H1 (cell line): ENCODE results near the gene CCDC78. TPM values are rescaled to one million over a fixed set of nuclear protein-coding genes. Genes with fewer than 3 reads are reported as not detected.
"Not testable (repeated sequence)": the region's sequence is repeated elsewhere in the genome, so short reads cannot be mapped to it uniquely, and the experiment has no call there.

ENCODE experiments used
- CTCF ChIA-PET: fragments of 300-600 bp; sonication (Branson Sonifier 250); formaldehyde crosslinking; loops from one replicate; lab custom pipeline; 2021; ENCODE audit not compliant: partially characterized antibody; lab: Charles Lee
- POLR2A ChIA-PET: fragments of 300-600 bp; sonication (Branson Sonifier 250); formaldehyde crosslinking; loops from one replicate; lab custom pipeline; 2021; ENCODE audit warnings: inconsistent platforms; ENCODE audit not compliant: partially characterized antibody; lab: Charles Lee
- DNase-seq, 2 experiments: peaks; one replicate each; pipeline versions ENCODE4 v3.0.0 to v3.0.0-alpha.2; 2010 to 2022; ENCODE audit warnings: low spot score in 2 of 2, low read depth in 1 of 2, mixed read lengths in 1 of 2
- FAIRE-seq: peaks from 2 replicates; lab custom pipeline; 2011; peaks lifted over from hg19 to GRCh38; lab: Jason Lieb, UNC
- H2AFZ ChIP-seq: 2 replicates; pipeline ENCODE4 v1.8.1; 2012; ENCODE audit warnings: low read length, inconsistent platforms
- H2AK5ac ChIP-seq: 2 replicates; pipeline ENCODE4 v1.6.1; 2013; ENCODE audit warnings: low read depth, low read length
- H2BK120ac ChIP-seq: replicated peaks from 2 replicates; pipeline ENCODE3; 2013; ENCODE audit warnings: low read depth, low read length, inconsistent platforms
- H2BK12ac ChIP-seq: 2 replicates; pipeline ENCODE4 v1.6.1; 2013; ENCODE audit warnings: low read depth, low read length
- H2BK15ac ChIP-seq: 2 replicates; pipeline ENCODE4 v1.6.1; 2013; ENCODE audit warnings: low read length
- H2BK20ac ChIP-seq: 2 replicates; pipeline ENCODE4 v1.6.1; 2013; ENCODE audit warnings: low read length
- H2BK5ac ChIP-seq: 2 replicates; pipeline ENCODE4 v1.6.1; 2013; ENCODE audit warnings: low read depth, low read length
- H3K14ac ChIP-seq: 2 replicates; pipeline ENCODE4 v1.6.1; 2013; ENCODE audit warnings: inconsistent platforms; ENCODE audit not compliant: insufficient read length
- H3K18ac ChIP-seq: 2 replicates; pipeline ENCODE4 v1.6.1; 2013; ENCODE audit warnings: low read length; ENCODE audit errors: extremely low read depth
- H3K23ac ChIP-seq: 2 replicates; pipeline ENCODE4 v1.6.1; 2013; ENCODE audit warnings: inconsistent platforms; ENCODE audit not compliant: insufficient read length
- H3K23me2 ChIP-seq: 2 replicates; pipeline ENCODE4 v1.6.1; 2013; ENCODE audit warnings: low read depth, low read length
- H3K27ac ChIP-seq: 2 replicates; pipeline ENCODE4 v1.6.1; 2011; ENCODE audit warnings: low read depth, low read length, inconsistent platforms
- H3K27me3 ChIP-seq, 4 experiments: replicated peaks in 1 of 4; 1 replicate in 1 of 4; 2 replicates in 3 of 4; pipeline versions ENCODE4 v1.6.1 to v1.8.1; 2011 to 2013; ENCODE audit warnings: low read length in 3 of 4, mild to moderate bottlenecking in 3 of 4, inconsistent platforms in 2 of 4, mixed read lengths in 2 of 4, moderate library complexity in 1 of 4; ENCODE audit not compliant: control insufficient read depth in 3 of 4, insufficient read depth in 3 of 4; ENCODE audit errors: extremely low read depth in 1 of 4
- H3K36me3 ChIP-seq, 4 experiments: 2 replicates each; pipeline versions ENCODE4 v1.6.1 to v1.8.1; 2011 to 2013; ENCODE audit warnings: mild to moderate bottlenecking in 4 of 4, low read length in 3 of 4, moderate library complexity in 2 of 4, control low read depth in 1 of 4, inconsistent platforms in 1 of 4; ENCODE audit not compliant: insufficient read depth in 4 of 4, control insufficient read depth in 2 of 4
- H3K4ac ChIP-seq: replicated peaks from 2 replicates; pipeline ENCODE3; 2013; ENCODE audit warnings: low read length, low read depth, mixed read lengths, inconsistent platforms; ENCODE audit not compliant: insufficient read length
- H3K4me1 ChIP-seq, 4 experiments: replicated peaks in 1 of 4; 1 replicate in 1 of 4; 2 replicates in 3 of 4; pipeline versions ENCODE4 v1.6.1 to v1.8.1; 2011 to 2013; ENCODE audit warnings: low read length in 3 of 4, inconsistent platforms in 2 of 4, mixed read lengths in 1 of 4; ENCODE audit not compliant: insufficient read depth in 4 of 4, control insufficient read depth in 3 of 4
- H3K4me2 ChIP-seq, 2 experiments: 2 replicates each; pipeline versions ENCODE4 v1.6.1 to v1.8.1; 2011 to 2013; ENCODE audit warnings: low read depth in 2 of 2, low read length in 2 of 2, control low read depth in 1 of 2, inconsistent platforms in 1 of 2, mild to moderate bottlenecking in 1 of 2; ENCODE audit not compliant: insufficient read depth in 1 of 2
- H3K4me3 ChIP-seq, 4 experiments: fragments of 200-600, 300-600 bp in 1 of 4; sonication (generic), shearing (Covaris generic), sonication (Bioruptor Twin) in 1 of 4; 2 replicates each; pipeline versions ENCODE4 v1.5.1 to v1.8.1; 2011 to 2016; ENCODE audit warnings: low read length in 4 of 4, low read depth in 3 of 4, control low read depth in 2 of 4, inconsistent platforms in 2 of 4, mild to moderate bottlenecking in 2 of 4, mixed read lengths in 1 of 4, moderate library complexity in 1 of 4; ENCODE audit not compliant: insufficient read depth in 2 of 4; ENCODE audit errors: extremely low read depth in 1 of 4
- H3K56ac ChIP-seq: replicated peaks from 2 replicates; pipeline ENCODE3; 2013; ENCODE audit warnings: low read depth, mild to moderate bottlenecking, mixed read lengths, low read length, inconsistent platforms; ENCODE audit not compliant: insufficient read length
- H3K79me1 ChIP-seq: 2 replicates; pipeline ENCODE4 v1.6.1; 2013; ENCODE audit warnings: low read depth, low read length, control low read depth
- H3K79me2 ChIP-seq, 2 experiments: 2 replicates each; pipeline versions ENCODE4 v1.6.1 to v1.8.1; 2012 to 2013; ENCODE audit warnings: low read length in 2 of 2, mild to moderate bottlenecking in 2 of 2, inconsistent platforms in 1 of 2; ENCODE audit not compliant: insufficient read depth in 2 of 2, control insufficient read depth in 1 of 2
- H3K9ac ChIP-seq, 4 experiments: replicated peaks in 1 of 4; 1 replicate in 1 of 4; 2 replicates in 3 of 4; pipeline versions ENCODE4 v1.6.1 to v1.8.1; 2011 to 2013; ENCODE audit warnings: low read depth in 3 of 4, low read length in 3 of 4, control low read depth in 2 of 4, mild to moderate bottlenecking in 2 of 4, moderate library complexity in 2 of 4, inconsistent platforms in 1 of 4; ENCODE audit errors: extremely low read depth in 1 of 4
- H3K9me3 ChIP-seq, 2 experiments: 2 replicates each; pipeline versions ENCODE4 v1.6.1 to v1.8.1; 2012 to 2013; ENCODE audit warnings: mild to moderate bottlenecking in 2 of 2, moderate library complexity in 2 of 2, control low read depth in 1 of 2, inconsistent platforms in 1 of 2, low read depth in 1 of 2, low read length in 1 of 2, mixed read lengths in 1 of 2; ENCODE audit not compliant: insufficient read depth in 2 of 2
- H4K20me1 ChIP-seq, 2 experiments: replicated peaks in 1 of 2; 2 replicates each; pipeline versions ENCODE3 to v1.8.1; 2011 to 2013; ENCODE audit warnings: inconsistent platforms in 2 of 2, low read length in 2 of 2, mild to moderate bottlenecking in 1 of 2; ENCODE audit not compliant: insufficient read depth in 2 of 2, control insufficient read depth in 1 of 2
- H4K5ac ChIP-seq: 2 replicates; pipeline ENCODE4 v1.6.1; 2013; ENCODE audit warnings: low read length, low read depth, mixed read lengths, inconsistent platforms; ENCODE audit not compliant: insufficient read length
- H4K8ac ChIP-seq: 2 replicates; pipeline ENCODE4 v1.8.0; 2013; ENCODE audit warnings: mild to moderate bottlenecking, moderate library complexity, low read length, inconsistent platforms; ENCODE audit not compliant: insufficient read depth; ENCODE audit errors: extremely low read depth
- H4K91ac ChIP-seq: replicated peaks from 2 replicates; pipeline ENCODE3; 2013; ENCODE audit warnings: low read length, mixed read lengths, inconsistent platforms; ENCODE audit not compliant: insufficient read length
- RAD21 ChIP-seq, 2 experiments: IDR thresholded peaks in 1 of 2; conservative IDR thresholded peaks in 1 of 2; 2 replicates each; pipeline ENCODE4 v1.6.1; 2011; ENCODE audit warnings: low read depth in 2 of 2, low read length in 2 of 2, improper control_type of control experiment in 1 of 2, inconsistent platforms in 1 of 2, mild to moderate bottlenecking in 1 of 2, moderate library complexity in 1 of 2
- WGBS, 2 experiments: shearing (Covaris generic) in 1 of 2; methylation state at CpG; one replicate each; pipeline versions ENCODE4 v1.1.6 to v1.1.7; 2013 to 2015; ENCODE audit warnings: low lambda C conversion rate in 2 of 2, mixed read lengths in 2 of 2, inconsistent platforms in 1 of 2, low coverage in 1 of 2, missing lambda C conversion rate in 1 of 2; ENCODE audit not compliant: insufficient replicate concordance in 2 of 2, insufficient coverage in 1 of 2, insufficient read length in 1 of 2; ENCODE audit errors: extremely low coverage in 1 of 2, missing lambda C conversion rate in 1 of 2; 5-methylcytosine and 5-hydroxymethylcytosine counted together
- polyA plus RNA-seq, 7 experiments: library from polyadenylated mRNA; depleted of rRNA in 3 of 7; stranded (reverse) in 5 of 7; unstranded in 2 of 7; fragments of >200 nt in 5 of 7; fragments of 200-250 nt in 2 of 7; gene quantifications; 1 replicate in 5 of 7; 2 replicates in 1 of 7; 4 replicates in 1 of 7; pipeline versions ENCODE4 v1.2.1 to v1.2.3, GENCODE V29; 2011 to 2013; ENCODE audit warnings: missing spikeins in 2 of 7, mixed read lengths in 2 of 7
- total RNA-seq: library from RNA; stranded (reverse); fragmentation: NEBNext Ultra II Directional; extraction: Animal tissue kit (Norgen Biotek cat#: 25700); gene quantifications from 2 replicates; pipeline ENCODE4 v1.2.1, GENCODE V29; 2021
- TF ChIP-seq, protein P1 (sequence below), 3 experiments: IDR thresholded peaks; 1 replicate in 2 of 3; 2 replicates in 1 of 3; pipeline versions ENCODE4 v1.5.1 to v1.6.1; 2011; ENCODE audit warnings: low read length in 3 of 3, mild to moderate bottlenecking in 3 of 3, inconsistent platforms in 2 of 3, low read depth in 1 of 3, moderate library complexity in 1 of 3; ENCODE audit not compliant: insufficient read depth in 1 of 3; ENCODE audit errors: control extremely low read depth in 1 of 3

Gene CCDC78
- total and polyA plus RNA-seq, 2 of the 8 experiments (the other 6 are each of a cell fraction or from before 2014, with no cell fraction given) = 7.1 to 8.5 TPM

DNA sequence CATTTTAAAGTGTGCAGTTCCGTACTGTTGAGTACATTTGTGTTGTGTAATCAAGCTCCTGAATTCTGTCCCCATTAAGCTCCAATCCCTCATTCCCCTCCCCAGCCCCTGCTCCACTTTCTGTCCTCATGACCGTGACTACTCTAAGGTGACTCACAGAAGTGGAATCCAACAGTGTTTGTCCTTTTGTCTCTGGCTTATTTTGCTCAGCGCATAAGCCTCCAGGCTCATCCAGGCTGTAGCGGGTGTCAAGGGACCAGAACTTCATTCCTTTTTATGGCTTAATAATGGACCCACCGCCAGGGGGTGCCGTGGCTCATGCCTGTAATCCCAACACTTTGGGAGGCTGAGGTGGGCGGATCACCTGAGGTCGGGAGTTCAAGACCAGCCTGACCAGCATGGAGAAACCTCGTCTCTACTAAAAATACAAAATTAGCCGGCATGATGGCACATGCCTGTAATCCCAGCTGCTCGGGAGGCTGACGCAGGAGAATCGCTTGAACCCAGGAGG lies 13.4 kb downstream of the CCDC78 start:
- FAIRE-seq (peak; percentile 82), DNase-seq (peak in 1 of 2 experiments; percentile 89)
- not testable (repeated sequence) for H3K9ac ChIP-seq, H3K9me3 ChIP-seq, H2BK15ac ChIP-seq, H2BK12ac ChIP-seq
- TF ChIP-seq RAD21 (IDR thresholded peaks at IDR 0.05 in 1 of 2, conservative IDR thresholded peaks at IDR 0.05 in 1 of 2; ENCODE audit: low read depth in 2 of 2, low read length in 2 of 2) = peak; percentile 8 to 28; a peak in 2 of 4 replicates
- TF ChIP-seq, protein P1, sequence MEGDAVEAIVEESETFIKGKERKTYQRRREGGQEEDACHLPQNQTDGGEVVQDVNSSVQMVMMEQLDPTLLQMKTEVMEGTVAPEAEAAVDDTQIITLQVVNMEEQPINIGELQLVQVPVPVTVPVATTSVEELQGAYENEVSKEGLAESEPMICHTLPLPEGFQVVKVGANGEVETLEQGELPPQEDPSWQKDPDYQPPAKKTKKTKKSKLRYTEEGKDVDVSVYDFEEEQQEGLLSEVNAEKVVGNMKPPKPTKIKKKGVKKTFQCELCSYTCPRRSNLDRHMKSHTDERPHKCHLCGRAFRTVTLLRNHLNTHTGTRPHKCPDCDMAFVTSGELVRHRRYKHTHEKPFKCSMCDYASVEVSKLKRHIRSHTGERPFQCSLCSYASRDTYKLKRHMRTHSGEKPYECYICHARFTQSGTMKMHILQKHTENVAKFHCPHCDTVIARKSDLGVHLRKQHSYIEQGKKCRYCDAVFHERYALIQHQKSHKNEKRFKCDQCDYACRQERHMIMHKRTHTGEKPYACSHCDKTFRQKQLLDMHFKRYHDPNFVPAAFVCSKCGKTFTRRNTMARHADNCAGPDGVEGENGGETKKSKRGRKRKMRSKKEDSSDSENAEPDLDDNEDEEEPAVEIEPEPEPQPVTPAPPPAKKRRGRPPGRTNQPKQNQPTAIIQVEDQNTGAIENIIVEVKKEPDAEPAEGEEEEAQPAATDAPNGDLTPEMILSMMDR (IDR thresholded peaks at IDR 0.05; ENCODE audit: control extremely low read depth in 1 of 3, insufficient read depth in 1 of 3, low read depth in 1 of 3, low read length in 3 of 3) = peak; percentile 38 to 55 (median 44)
- TF ChIP-seq, all 59 proteins: peak for 2; not testable (repeated sequence) for 57
- not testable (repeated sequence) for H3K36me3 ChIP-seq, H3K79me2 ChIP-seq, H2AFZ ChIP-seq, H2BK120ac ChIP-seq, H3K56ac ChIP-seq, H2BK5ac ChIP-seq, H3K4ac ChIP-seq, H3K79me1 ChIP-seq, H3K18ac ChIP-seq, H3K14ac ChIP-seq, H4K20me1 ChIP-seq, H4K8ac ChIP-seq, H3K4me3 ChIP-seq, H3K27ac ChIP-seq, H2AK5ac ChIP-seq, H3K4me2 ChIP-seq, H4K91ac ChIP-seq, H3K23ac ChIP-seq, H2BK20ac ChIP-seq, H4K5ac ChIP-seq
- Histone ChIP-seq H3K27me3 (peaks cover 6 to 65% (median 41%) of the 10 kb centered on the region in 4 experiments), H3K4me1 (peaks cover 0 to 19% (median 13%) of the 10 kb centered on the region in 4 experiments; a peak in 5 of 7 replicates), H3K23me2 (peaks cover 11% of the 10 kb centered on the region; the same call in 1 of the 2 replicates)
- POLR2A ChIA-PET = interaction anchor here (1.6 to 20.9 kb wide), 3 partner anchors 14 to 73 kb away, joined by 4 to 353 read pairs (median 7); partner anchors contain the start of genes ANTKMT, CCDC78, HAGHL and JMJD8
- 59% methylated on average over 13 of the region's 13 CpGs; no CpG with 5 or more reads in 1 of the 2 experiments for WGBS, 2 experiments
- CTCF ChIA-PET = interaction anchor here (0.9 to 33.4 kb wide), 21 partner anchors 10 to 391 kb away, joined by 3 to 977 read pairs (median 6); partner anchors contain the start of genes ANTKMT, CCDC78, CHTF18 and CIAO3
